ENCODE measurements around the gene WFDC6.
"Not testable (repeated sequence)": the region's sequence is repeated elsewhere in the genome, so short reads cannot be mapped to it uniquely, and the experiment has no call there.

WFDC6 gene

GRCh38 chr20:45539382-45539781, at the start of gene WFDC6:
Gene WFDC6 (minus strand): TSS chr20:45539482. CDS start chr20:45539407, 75 bp downstream.
- no peak for DNase-seq

GRCh38 chr20:45588800-45589199, 49.5 kb upstream of the WFDC6 start:
- DNase-seq = no peak

- DNase-seq = not testable (repeated sequence)
Measured at GRCh38 chr20:45585986-45586385, 46.7 kb upstream of the WFDC6 start.

- DNase-seq = not testable (repeated sequence)
Measured at GRCh38 chr20:45584294-45584693, 45.0 kb upstream of the WFDC6 start.

GRCh38 chr20:45583502-45583901, 44.2 kb upstream of the WFDC6 start:
- DNase-seq = no peak

- DNase-seq = no peak
Measured at GRCh38 chr20:45581702-45582101, 42.4 kb upstream of the WFDC6 start.

- no peak for DNase-seq
Measured at GRCh38 chr20:45579184-45579583, 39.9 kb upstream of the WFDC6 start, which contains the start of gene WFDC8. Gene WFDC8 (minus strand): TSS chr20:45579284. CDS start chr20:45579247, 37 bp downstream.

- no peak for DNase-seq
Measured at GRCh38 chr20:45578231-45578630, 38.9 kb upstream of the WFDC6 start.

GRCh38 chr20:45576995-45577394, 37.7 kb upstream of the WFDC6 start:
- no peak for DNase-seq

- no peak for DNase-seq
Measured at GRCh38 chr20:45575931-45576330, 36.6 kb upstream of the WFDC6 start.

- DNase-seq = not testable (repeated sequence)
Measured at GRCh38 chr20:45569650-45570049, 30.4 kb upstream of the WFDC6 start.

GRCh38 chr20:45564760-45565276, 25.5 kb upstream of the WFDC6 start:
- DNase-seq = no peak

GRCh38 chr20:45555198-45555597, 15.9 kb upstream of the WFDC6 start:
- DNase-seq = no peak

- DNase-seq = no peak
Measured at GRCh38 chr20:45552456-45552855, 13.2 kb upstream of the WFDC6 start.

- DNase-seq = no peak
Measured at GRCh38 chr20:45550765-45551164, 11.5 kb upstream of the WFDC6 start.

GRCh38 chr20:45548410-45548809, 9.1 kb upstream of the WFDC6 start:
- DNase-seq = no peak

GRCh38 chr20:45547206-45547770, 8.0 kb upstream of the WFDC6 start, which contains the start of gene EPPIN:
Gene EPPIN (minus strand): TSS chr20:45547401. CDS start chr20:45547357, 44 bp downstream.
- DNase-seq = no peak

GRCh38 chr20:45545754-45546453, 6.6 kb upstream of the WFDC6 start:
- no peak for DNase-seq

GRCh38 chr20:45545351-45545750, 6.1 kb upstream of the WFDC6 start:
- no peak for DNase-seq

- DNase-seq = no peak
Measured at GRCh38 chr20:45538209-45538799, 978 bp downstream of the WFDC6 start.

- DNase-seq = no peak
Measured at GRCh38 chr20:45527294-45527693, 12.0 kb downstream of the WFDC6 start.

GRCh38 chr20:45523821-45524220, 15.5 kb downstream of the WFDC6 start:
- no peak for DNase-seq

- DNase-seq = no peak
Measured at GRCh38 chr20:45518282-45518681, 21.0 kb downstream of the WFDC6 start.

Data from amniotic stem cell (primary cell).